ENCODE data around the gene EPN2. TPM values are rescaled to one million over a fixed set of nuclear protein-coding genes. Genes with fewer than 3 reads are reported as not detected.

The EPN2 gene
- total RNA-seq, 1 donor from 2014 or later, result 42.1 TPM

- DNase-seq (ENCODE audit: low spot score), result no peak
Measured at GRCh38 chr17:19364699-19365498, 127.7 kb downstream of the EPN2 start.

- DNase-seq (ENCODE audit: low spot score), result no peak
Measured at GRCh38 chr17:19365499-19365817, 128.3 kb downstream of the EPN2 start.

GRCh38 chr17:19365833-19366636 lies 128.9 kb downstream of the EPN2 start:
- DNase-seq (ENCODE audit: low spot score), result no peak

DNA sequence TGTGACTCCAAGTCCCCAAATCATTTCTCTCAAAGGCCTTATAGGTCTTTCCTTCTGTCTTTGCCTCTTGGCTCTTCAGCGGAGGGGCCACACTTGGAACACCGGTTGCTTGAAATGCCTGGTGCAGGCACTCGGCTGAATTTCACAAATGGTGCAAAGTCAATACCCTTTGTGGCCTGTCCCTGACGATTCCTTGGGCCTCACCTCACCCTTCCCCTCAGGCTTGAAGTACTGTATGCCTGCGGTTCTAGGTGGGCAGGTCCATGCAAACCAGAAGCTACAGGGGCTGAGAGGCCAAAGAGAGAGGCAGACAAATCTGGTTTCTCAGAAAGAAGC lies 129.4 kb downstream of the EPN2 start:
- no peak for DNase-seq (ENCODE audit: low spot score)

DNA sequence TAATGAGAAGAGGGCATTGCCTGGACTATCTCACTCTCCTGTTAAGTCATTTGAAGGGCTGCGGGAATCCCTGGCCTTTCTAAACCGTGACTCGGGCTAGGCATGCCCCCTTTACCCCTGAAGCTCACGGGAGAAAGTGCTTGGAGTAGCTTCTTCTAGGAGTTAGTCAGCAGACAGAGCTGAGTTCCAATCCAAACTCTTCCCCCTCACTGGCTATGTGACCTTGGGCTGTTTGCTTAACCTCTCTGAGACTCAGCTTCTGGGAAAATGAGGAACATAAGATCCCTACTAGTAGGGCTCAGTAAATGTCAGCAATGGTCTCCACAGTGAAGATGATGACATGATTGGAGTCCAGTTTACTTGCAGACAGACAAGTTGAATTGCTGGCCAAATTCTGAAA lies 131.1 kb downstream of the EPN2 start:
- no peak for DNase-seq (ENCODE audit: low spot score)

DNA sequence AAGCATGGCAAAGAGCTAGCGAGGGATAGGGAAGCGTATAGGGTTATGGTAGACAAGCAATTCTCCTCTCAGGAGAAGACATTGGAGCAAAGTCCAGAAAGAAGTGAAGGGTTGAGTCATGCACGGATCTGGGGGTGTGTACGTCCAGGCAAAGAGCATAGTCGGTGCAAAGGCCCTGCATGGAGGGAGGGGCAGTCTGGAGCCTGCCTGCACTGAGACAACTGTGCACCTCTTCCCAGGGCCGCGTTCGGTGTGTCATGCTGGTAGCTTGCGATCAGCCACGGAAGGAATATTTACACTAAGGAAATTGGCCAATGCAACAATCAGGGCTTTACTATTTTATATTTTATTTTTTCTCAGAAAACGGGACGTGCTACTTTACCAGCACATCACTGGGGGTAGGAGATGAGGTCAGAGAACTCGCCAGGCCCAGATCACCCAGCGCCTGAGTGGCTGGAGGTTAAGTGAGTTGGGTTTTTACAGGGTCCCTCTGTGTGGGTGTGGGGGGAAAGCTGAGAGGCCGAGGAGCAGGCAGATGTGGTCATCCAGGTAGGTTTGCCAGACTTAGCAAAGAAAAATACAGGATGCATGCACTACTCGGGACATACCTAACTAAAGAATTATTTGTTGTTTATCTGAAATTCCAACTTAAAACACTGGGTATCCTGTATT lies 132.1 kb downstream of the EPN2 start:
- no peak for DNase-seq (ENCODE audit: low spot score)

- DNase-seq (ENCODE audit: low spot score), result no peak
Measured at GRCh38 chr17:19369846-19370492, 132.8 kb downstream of the EPN2 start.

- no peak for DNase-seq (ENCODE audit: low spot score)
Measured at GRCh38 chr17:19370493-19370960, 133.4 kb downstream of the EPN2 start.

- DNase-seq (ENCODE audit: low spot score), result no peak
Measured at GRCh38 chr17:19371259-19372010, 134.3 kb downstream of the EPN2 start.

- no peak for DNase-seq (ENCODE audit: low spot score)
Measured at GRCh38 chr17:19372011-19372370, 134.8 kb downstream of the EPN2 start.

- no peak for DNase-seq (ENCODE audit: low spot score)
Measured at GRCh38 chr17:19372439-19372838, 135.3 kb downstream of the EPN2 start.

DNA sequence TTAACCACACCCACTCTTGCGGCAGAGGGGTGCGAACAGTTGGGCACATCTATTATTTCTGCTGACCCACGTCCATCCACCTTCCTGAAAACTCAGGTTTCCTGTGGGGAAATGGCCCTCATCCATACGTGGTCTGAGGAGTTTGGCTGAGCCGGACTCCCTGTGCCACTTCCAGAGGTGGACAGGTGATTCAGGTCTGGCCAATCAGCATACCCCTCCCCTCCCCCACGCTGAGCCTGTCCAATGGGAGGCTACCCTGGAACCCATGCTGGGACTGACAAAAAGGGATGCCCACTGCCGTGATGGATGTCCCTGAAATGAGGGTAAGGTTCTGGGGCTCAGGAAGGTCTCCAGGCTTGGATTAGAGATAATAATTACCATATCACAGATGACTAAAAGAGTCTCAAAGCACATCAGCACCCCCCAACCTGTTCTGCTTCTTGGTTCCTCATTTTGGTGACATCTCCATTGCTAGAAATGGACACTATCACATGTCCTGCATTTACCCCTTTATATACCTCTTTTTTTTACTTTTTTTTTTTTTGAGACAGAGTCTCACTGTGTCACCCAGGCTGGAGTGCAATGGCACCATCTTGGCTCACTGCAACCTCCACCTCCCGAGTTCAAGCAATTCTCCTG lies 135.8 kb downstream of the EPN2 start:
- no peak for DNase-seq (ENCODE audit: low spot score)

DNA sequence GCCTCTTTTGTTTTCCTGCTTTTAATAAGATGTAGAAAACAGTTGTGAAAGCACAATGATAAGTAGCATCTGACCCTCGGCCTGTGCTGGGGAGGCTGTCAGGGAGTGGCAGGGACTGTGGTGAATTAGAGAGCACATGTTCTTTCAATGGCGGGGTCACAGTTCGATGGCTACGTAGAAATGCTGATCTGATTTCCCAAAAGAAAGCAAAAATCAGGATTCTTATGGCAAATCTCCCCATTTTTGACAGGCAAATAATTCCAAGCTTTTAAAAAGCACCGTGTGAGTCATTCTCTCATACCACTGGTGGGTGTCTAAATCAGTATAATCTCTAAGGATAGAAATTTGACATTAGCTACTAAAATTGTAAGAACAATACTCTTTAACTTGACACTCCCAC lies 137.0 kb downstream of the EPN2 start:
- no peak for DNase-seq (ENCODE audit: low spot score)

- DNase-seq (ENCODE audit: low spot score), result no peak
Measured at GRCh38 chr17:19375732-19376131, 138.6 kb downstream of the EPN2 start.

DNA sequence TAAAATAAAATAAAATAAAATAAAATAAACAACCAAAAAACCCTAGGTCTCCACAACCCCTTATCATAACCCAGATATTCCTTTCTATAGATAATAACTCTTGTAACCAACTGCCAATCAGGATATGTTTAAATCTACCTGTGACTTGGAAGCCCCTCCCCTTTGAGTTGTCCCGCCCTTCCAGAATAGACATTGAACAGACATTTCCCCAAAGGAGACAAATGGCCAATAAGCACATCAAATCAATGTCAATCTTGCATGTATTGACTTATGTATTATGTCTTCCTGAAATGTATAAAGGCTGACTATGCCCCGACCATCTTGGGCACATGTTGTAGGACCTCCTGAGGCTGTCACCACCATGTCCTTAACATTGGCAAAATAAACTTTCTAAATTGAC lies 139.6 kb downstream of the EPN2 start:
- no peak for DNase-seq (ENCODE audit: low spot score)

DNA sequence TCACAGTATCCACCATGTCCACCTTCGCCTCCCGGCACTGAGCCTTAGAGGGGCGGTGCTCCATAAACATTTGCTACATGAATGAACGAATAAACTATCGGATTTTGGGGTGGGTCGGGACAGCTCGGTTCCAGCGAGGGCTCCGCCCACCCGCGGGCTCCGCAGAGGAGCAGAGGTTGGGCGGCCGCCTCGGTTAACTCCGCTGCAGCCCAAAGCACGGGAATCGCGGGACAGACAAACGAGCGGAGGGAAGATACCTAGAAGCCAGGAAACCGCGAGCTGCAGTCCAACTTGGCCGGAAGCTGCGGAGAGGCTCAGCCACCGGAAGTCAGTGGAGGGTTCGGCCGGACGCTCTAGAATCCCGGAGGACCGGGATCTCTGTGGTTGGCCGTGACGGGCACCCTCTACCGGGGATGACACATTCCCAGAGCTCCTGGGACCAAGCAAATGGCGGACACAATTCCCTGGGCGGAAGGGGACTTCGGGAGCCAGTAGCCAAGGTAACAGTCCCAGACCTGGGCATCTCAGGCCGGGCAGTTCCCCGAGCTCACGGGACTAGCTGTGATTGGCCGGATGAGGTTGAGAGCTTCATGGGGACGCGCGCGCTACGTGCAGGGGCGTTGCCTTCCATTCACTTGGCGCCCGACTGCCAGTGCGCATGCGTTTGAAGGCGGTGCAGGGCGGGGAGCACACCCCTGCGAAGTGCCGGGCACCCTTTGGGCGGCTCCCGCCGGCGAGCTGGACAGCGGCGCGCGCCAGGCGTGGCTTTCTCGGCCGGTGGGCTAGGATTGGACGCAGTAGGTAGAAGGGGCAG lies 140.6 kb downstream of the EPN2 start:
- peak; percentile 100 for DNase-seq (ENCODE audit: low spot score)

DNA sequence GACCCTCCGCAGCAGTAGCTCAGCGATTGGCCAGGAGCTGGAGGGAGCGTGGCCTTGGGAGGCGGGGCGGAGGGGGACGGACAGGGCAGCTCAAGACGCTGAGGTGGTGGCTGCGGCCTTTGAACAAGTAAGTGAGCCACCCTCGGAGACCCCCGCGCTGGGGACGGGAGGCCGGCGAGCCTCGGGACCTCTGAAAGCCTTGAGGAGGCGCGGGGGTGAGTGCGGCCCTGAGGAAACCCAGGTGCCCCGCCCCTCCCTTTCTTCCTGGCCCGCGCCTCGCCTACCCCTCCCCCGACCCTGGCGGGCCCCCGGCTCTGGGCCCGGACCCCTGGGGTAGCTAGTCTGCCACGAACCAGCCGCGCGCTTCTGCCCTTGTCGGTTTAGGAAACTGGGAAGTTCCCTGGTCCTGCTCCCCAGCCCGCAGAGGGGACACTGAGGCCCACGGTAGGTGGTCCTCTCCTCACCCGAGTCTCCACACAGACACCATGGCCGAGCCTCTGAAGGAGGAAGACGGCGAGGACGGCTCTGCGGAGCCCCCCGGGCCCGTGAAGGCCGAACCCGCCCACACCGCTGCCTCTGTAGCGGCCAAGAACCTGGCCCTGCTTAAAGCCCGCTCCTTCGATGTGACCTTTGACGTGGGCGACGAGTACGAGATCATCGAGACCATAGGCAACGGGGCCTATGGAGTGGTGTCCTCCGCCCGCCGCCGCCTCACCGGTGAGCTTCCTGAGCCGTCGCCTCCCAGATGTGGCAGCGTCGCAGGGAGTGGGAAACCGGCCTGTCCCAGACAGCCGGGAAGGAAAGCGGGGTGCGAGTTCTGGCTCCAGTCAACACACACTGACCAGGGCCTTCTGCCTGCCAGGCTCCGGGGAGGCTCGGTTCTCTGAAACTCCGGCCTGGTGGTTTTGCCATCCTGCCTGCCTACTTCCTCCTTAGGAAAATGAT lies 141.5 kb downstream of the EPN2 start, which contains the start of gene MAPK7:
Gene MAPK7, plus strand, starts transcription at position 83 of the 945 bp plus-strand sequence. Its CDS starts 403 bp downstream, at position 486.
- DNase-seq (ENCODE audit: low spot score), result no peak

- no peak for DNase-seq (ENCODE audit: low spot score)
Measured at GRCh38 chr17:19379361-19380065, 142.3 kb downstream of the EPN2 start.
